NCI-H2081 (cell line): ENCODE measurements around the gene ASB15.
"Not testable (repeated sequence)": the region's sequence is repeated elsewhere in the genome, so short reads cannot be mapped to it uniquely, and the experiment has no call there.

Source experiments
- DNase-seq, 2 experiments: peaks; one replicate each; lab custom pipeline; 2025; lab: John Stamatoyannopoulos, UW

The ASB15 gene

GRCh38 chr7:123598657-123599056, 3.0 kb upstream of the ASB15 start:
- DNase-seq, result no peak

- DNase-seq, result no peak
These were observed 1.9 kb upstream of the ASB15 start for GRCh38 chr7:123599766-123600165.

GRCh38 chr7:123600876-123601275, 745 bp upstream of the ASB15 start:
- DNase-seq, result no peak

GRCh38 chr7:123602648-123603047, 1.0 kb downstream of the ASB15 start:
- DNase-seq, result no peak

- DNase-seq, result no peak
These were observed 3.1 kb downstream of the ASB15 start for GRCh38 chr7:123604739-123605138.

GRCh38 chr7:123607423-123607975, 5.9 kb downstream of the ASB15 start:
- DNase-seq, result no peak

GRCh38 chr7:123608991-123609882, 7.6 kb downstream of the ASB15 start:
- DNase-seq, result no peak

GRCh38 chr7:123609883-123610239, 8.2 kb downstream of the ASB15 start:
- DNase-seq, result no peak

GRCh38 chr7:123612024-123612423, 10.4 kb downstream of the ASB15 start:
- DNase-seq, result no peak

GRCh38 chr7:123615344-123615743, 13.7 kb downstream of the ASB15 start:
- no peak for DNase-seq

- DNase-seq, result no peak
These were observed 14.6 kb downstream of the ASB15 start for GRCh38 chr7:123616223-123616622.

- no peak for DNase-seq
These were observed 20.1 kb downstream of the ASB15 start for GRCh38 chr7:123621707-123622106.

GRCh38 chr7:123622660-123623386, 21.2 kb downstream of the ASB15 start:
- peak; percentile 81 to 97 for DNase-seq

GRCh38 chr7:123624527-123625183, 23.0 kb downstream of the ASB15 start:
- DNase-seq, result no peak

GRCh38 chr7:123625254-123625653, 23.6 kb downstream of the ASB15 start:
- no peak for DNase-seq

- no peak for DNase-seq
These were observed 26.2 kb downstream of the ASB15 start for GRCh38 chr7:123627851-123628250.

GRCh38 chr7:123628829-123629228, 27.2 kb downstream of the ASB15 start:
- no peak for DNase-seq

- no peak for DNase-seq
These were observed 27.7 kb downstream of the ASB15 start for GRCh38 chr7:123629281-123629680.

- no peak for DNase-seq
These were observed 31.2 kb downstream of the ASB15 start for GRCh38 chr7:123632808-123633207.

GRCh38 chr7:123633553-123633952, 31.9 kb downstream of the ASB15 start:
- DNase-seq, result no peak

- DNase-seq, result not testable (repeated sequence)
These were observed 32.5 kb downstream of the ASB15 start for GRCh38 chr7:123634011-123634573.
